HepG2 (cell line): ENCODE results near the gene TUBA1A. TPM values are rescaled to one million over a fixed set of nuclear protein-coding genes. Genes with fewer than 3 reads are reported as not detected.
"Not testable (repeated sequence)": the region's sequence is repeated elsewhere in the genome, so short reads cannot be mapped to it uniquely, and the experiment has no call there.

Experiments used
- ATAC-seq: fragments of 200-7000 bp; cut with Tn5 transposase; 3 replicates; pipeline ENCODE4 v1.9.1; 2020; ENCODE audit warnings: mild to moderate bottlenecking, moderate library complexity
- BruUV-seq: library from RNA; stranded (reverse); fragments of 400-500 nt; replicated peaks from 2 replicates; lab custom pipeline; 2021; lab: Mats Ljungman, UMichigan
- CTCF ChIA-PET: fragments of 300-600 bp; formaldehyde crosslinking; extraction: SDS; loops from one replicate; lab custom pipeline; 2021; ENCODE audit warnings: low total read pairs, inconsistent platforms, low intra/inter-chr PET ratio; lab: Yijun Ruan, JAX
- POLR2A ChIA-PET: fragments of 350-600 bp; sonication (Branson Sonifier 250); formaldehyde crosslinking; loops from one replicate; lab custom pipeline; 2020; ENCODE audit warnings: antibody characterized with exemption, inconsistent platforms; lab: Yijun Ruan, JAX
- DNase-seq: peaks from one replicate; pipeline ENCODE4 v3.0.0-alpha.2; 2015; ENCODE audit warnings: low spot score
- FAIRE-seq: peaks from 3 replicates; lab custom pipeline; 2011; peaks lifted over from hg19 to GRCh38; lab: Jason Lieb, UNC
- H2AFZ ChIP-seq: one replicate; pipeline ENCODE4 v1.6.1; 2011; ENCODE audit warnings: low read length, inconsistent platforms
- H3K27ac ChIP-seq: fragments of 300-600 bp; 3 replicates; pipeline ENCODE4 v1.8.0; 2011; ENCODE audit warnings: mixed run types, mild to moderate bottlenecking, mixed read lengths, low read length, inconsistent platforms; ENCODE audit not compliant: insufficient read depth; ENCODE audit errors: extremely low read length
- H3K27me3 ChIP-seq, 2 experiments: fragments of 200-600 bp in 1 of 2; 2 replicates in 1 of 2; 3 replicates in 1 of 2; pipeline versions ENCODE4 v1.6.0 to v1.8.0; 2011; ENCODE audit warnings: low read length in 2 of 2, mild to moderate bottlenecking in 2 of 2, moderate library complexity in 2 of 2, inconsistent platforms in 1 of 2; ENCODE audit not compliant: insufficient read depth in 2 of 2, control insufficient read depth in 1 of 2
- H3K36me3 ChIP-seq, 2 experiments: fragments of 200-600 bp in 1 of 2; replicated peaks in 1 of 2; 2 replicates in 1 of 2; 3 replicates in 1 of 2; pipeline versions ENCODE4 v1.5.1 to v1.8.0; 2011; ENCODE audit warnings: low read length in 2 of 2, inconsistent platforms in 1 of 2; ENCODE audit not compliant: insufficient read depth in 2 of 2, control insufficient read depth in 1 of 2
- H3K4me1 ChIP-seq: 2 replicates; pipeline ENCODE4 v1.5.1; 2012; ENCODE audit warnings: low read length, inconsistent platforms; ENCODE audit not compliant: insufficient read depth
- H3K4me2 ChIP-seq: 2 replicates; pipeline ENCODE4 v1.6.0; 2011; ENCODE audit warnings: low read depth, low read length, inconsistent platforms
- H3K4me3 ChIP-seq, 3 experiments: fragments of 200-600 bp in 1 of 3; sonication (generic), shearing (Covaris generic) in 1 of 3; replicated peaks in 1 of 3; 2 replicates each; pipeline ENCODE4 v1.5.1; 2011 to 2016; ENCODE audit warnings: low read length in 3 of 3, inconsistent platforms in 2 of 3, low read depth in 2 of 3, mild to moderate bottlenecking in 2 of 3, control low read depth in 1 of 3, mixed read lengths in 1 of 3; ENCODE audit not compliant: insufficient read depth in 1 of 3
- H3K79me2 ChIP-seq: one replicate; pipeline ENCODE4 v1.6.1; 2011; ENCODE audit warnings: low read length, inconsistent platforms; ENCODE audit not compliant: insufficient read depth
- H3K9ac ChIP-seq: 2 replicates; pipeline ENCODE4 v1.6.0; 2011; ENCODE audit warnings: mild to moderate bottlenecking, low read depth, low read length, inconsistent platforms; ENCODE audit not compliant: insufficient read depth
- H3K9me3 ChIP-seq: 2 replicates; pipeline ENCODE4 v1.5.1; 2012; ENCODE audit warnings: mild to moderate bottlenecking, low read length
- H4K20me1 ChIP-seq: 2 replicates; pipeline ENCODE4 v1.6.0; 2011; ENCODE audit warnings: inconsistent platforms, mild to moderate bottlenecking, low read length, moderate library complexity; ENCODE audit not compliant: insufficient read depth
- BRCA1 ChIP-seq: sonication (generic); formaldehyde crosslinking; IDR thresholded peaks from 2 replicates; pipeline ENCODE4 v1.4.0; 2020; ENCODE audit warnings: missing genetic modification reagents
- CC2D1A ChIP-seq: sonication (generic); formaldehyde crosslinking; IDR thresholded peaks from 2 replicates; pipeline ENCODE4 v1.8.1; 2023; ENCODE audit warnings: mild to moderate bottlenecking, missing genetic modification reagents
- NFKB2 ChIP-seq: sonication (generic); formaldehyde crosslinking; IDR thresholded peaks from 2 replicates; pipeline ENCODE4 v1.4.0; 2020; ENCODE audit warnings: missing genetic modification reagents, borderline replicate concordance
- REXO4 ChIP-seq: sonication (generic); formaldehyde crosslinking; IDR thresholded peaks from 2 replicates; pipeline ENCODE4 v1.8.0; 2022; ENCODE audit warnings: missing genetic modification reagents, mild to moderate bottlenecking, borderline replicate concordance
- TSC22D2 ChIP-seq: sonication (generic); formaldehyde crosslinking; IDR thresholded peaks from 2 replicates; pipeline ENCODE4 v1.5.1; 2020; ENCODE audit warnings: missing genetic modification reagents, mild to moderate bottlenecking, borderline replicate concordance
- U2AF2 ChIP-seq: fragments of 200-400 bp; formaldehyde crosslinking; IDR thresholded peaks from 2 replicates; pipeline ENCODE4 v1.6.1; 2017; ENCODE audit warnings: low read depth, mild to moderate bottlenecking, low read length
- ZNF12 ChIP-seq: sonication (generic); formaldehyde crosslinking; IDR thresholded peaks from 2 replicates; pipeline ENCODE4 v1.5.0; 2020; ENCODE audit warnings: missing genetic modification reagents
- ZNF24 ChIP-seq: fragments of 450-650 bp; IDR thresholded peaks from 2 replicates; pipeline ENCODE4 v1.6.1; 2017; ENCODE audit warnings: antibody characterized with exemption, mild to moderate bottlenecking
- ZNF280D ChIP-seq: sonication (generic); formaldehyde crosslinking; IDR thresholded peaks from 2 replicates; pipeline ENCODE4 v1.5.1; 2020; ENCODE audit warnings: mild to moderate bottlenecking, missing genetic modification reagents
- ZNF367 ChIP-seq: sonication (generic); formaldehyde crosslinking; IDR thresholded peaks from 2 replicates; pipeline ENCODE4 v1.4.0; 2020; ENCODE audit warnings: missing genetic modification reagents, borderline replicate concordance
- ZNF550 ChIP-seq: sonication (generic); formaldehyde crosslinking; IDR thresholded peaks from 2 replicates; pipeline ENCODE4 v1.4.0; 2020; ENCODE audit warnings: mild to moderate bottlenecking, missing genetic modification reagents, borderline replicate concordance
- WGBS: methylation state at CpG from one replicate; pipeline ENCODE4 v1.1.6; 2017; ENCODE audit warnings: low lambda C conversion rate; 5-methylcytosine and 5-hydroxymethylcytosine counted together
- in situ Hi-C: cut with HindIII; loops from 2 replicates; pipeline ENCODE4 v1.10.0; 2017; ENCODE audit warnings: low pct_unique_long_range_greater_than_20kb; ENCODE audit not compliant: extremely low pct_ligation_motif_present
- intact Hi-C: fragments of 100-400 bp; cut with micrococcal nuclease; formaldehyde crosslinking; loops from one replicate; pipeline ENCODE4 v1.10.0; 2022; ENCODE audit not compliant: unreplicated experiment
- polyA plus RNA-seq, 8 experiments: library from polyadenylated mRNA; depleted of rRNA in 3 of 8; stranded (reverse) in 7 of 8; unstranded in 1 of 8; fragments of >200 nt; fragmentation: Illumina TruSeq in 4 of 8; extraction: Trizol in 4 of 8; gene quantifications; 2 replicates each; pipeline versions ENCODE4 v1.2.1 to v1.2.3, GENCODE V29; 2011 to 2016; ENCODE audit warnings: low read depth in 4 of 8, missing spikeins in 1 of 8, mixed read lengths in 1 of 8; ENCODE audit not compliant: insufficient read depth in 1 of 8
- total RNA-seq, 5 experiments: library from RNA; depleted of rRNA; stranded (reverse); fragments of >200 nt; fragmentation: Illumina TruSeq; extraction: Trizol; gene quantifications; 2 replicates each; pipeline ENCODE4 v1.2.3, GENCODE V29; 2016; ENCODE audit warnings: low read depth in 1 of 5

The TUBA1A gene
- total and polyA plus RNA-seq, 2 of the 13 experiments (the other 11 are each of a cell fraction or from before 2014, with no cell fraction given), result 20.7 to 24.8 TPM

- H3K9ac ChIP-seq, result no peak overlapping the region
- no peak overlapping the region for H3K27ac ChIP-seq
- H4K20me1 ChIP-seq, result no peaks in the 10 kb centered on the region
- H3K4me3 ChIP-seq, result no peak overlapping the region
- peaks cover 0 to 17% of the 10 kb centered on the region in 2 experiments; a peak in 3 of 5 replicates for H3K27me3 ChIP-seq
- intact Hi-C loops, result no loop called here
- H3K79me2 ChIP-seq, result no peaks in the 10 kb centered on the region
- DNase-seq (no peak), FAIRE-seq (no peak), ATAC-seq (no peak)
- no peak overlapping the region for H3K4me2 ChIP-seq
- CTCF ChIA-PET, result no interaction called here
- WGBS, result 39% methylated on average over 5 of the region's 5 CpGs
- H3K9me3 ChIP-seq, result no peaks in the 10 kb centered on the region
- TF ChIP-seq ZNF367 (CRISPR knock-in tag), result no peak
- BruUV-seq, result no TSS peak
- H3K4me1 ChIP-seq, result no peaks in the 10 kb centered on the region
- in situ Hi-C loops, result no loop called here
- H3K36me3 ChIP-seq, result no peaks in the 10 kb centered on the region
- no peak overlapping the region for H2AFZ ChIP-seq
- POLR2A ChIA-PET, result no interaction called here
Measured at GRCh38 chr12:49197256-49197655, 8.4 kb upstream of the TUBA1A start.

DNA sequence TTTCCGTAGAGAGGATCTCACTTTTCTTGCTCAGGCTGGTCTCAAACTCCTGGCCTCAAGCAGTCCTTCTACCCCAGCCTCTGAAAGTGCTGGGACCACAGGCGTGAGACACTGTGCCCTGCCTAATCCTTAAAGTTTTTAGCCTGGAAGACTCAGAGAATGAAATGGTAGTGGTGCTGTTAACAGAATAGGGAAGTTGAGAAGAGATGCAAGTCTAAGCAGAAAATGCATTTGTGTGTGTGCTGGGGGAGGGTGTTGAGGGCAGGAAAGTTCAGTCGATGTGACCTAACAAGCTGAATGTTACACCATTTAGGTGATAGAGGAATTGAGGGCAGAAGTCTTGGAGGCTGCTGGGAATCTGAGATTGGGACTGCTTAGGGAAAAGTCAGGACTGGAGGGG, 6.9 kb upstream of the TUBA1A start:
- no TSS peak for BruUV-seq
- intact Hi-C loops, result no loop called here
- no peaks in the 10 kb centered on the region for H3K9me3 ChIP-seq
- H3K27ac ChIP-seq, result no peak overlapping the region
- no peaks in the 10 kb centered on the region for H4K20me1 ChIP-seq
- no peak overlapping the region for H2AFZ ChIP-seq
- no peak for FAIRE-seq
- 6% methylated on average over 3 of the region's 3 CpGs for WGBS
- POLR2A ChIA-PET, result no interaction called here
- no peak for ATAC-seq
- in situ Hi-C loops, result no loop called here
- no peak for TF ChIP-seq U2AF2
- no peak for TF ChIP-seq TSC22D2 (CRISPR knock-in tag)
- TF ChIP-seq ZNF24, result no peak
- no peak for TF ChIP-seq ZNF280D (CRISPR knock-in tag)
- TF ChIP-seq NFKB2 (CRISPR knock-in tag), result no peak
- TF ChIP-seq ZNF550 (CRISPR knock-in tag), result no peak
- no peak for TF ChIP-seq REXO4
- no peak for TF ChIP-seq BRCA1
- TF ChIP-seq CC2D1A, result no peak
- TF ChIP-seq ZNF12 (CRISPR knock-in tag), result no peak
- H3K36me3 ChIP-seq, result no peaks in the 10 kb centered on the region
- no peaks in the 10 kb centered on the region for H3K4me1 ChIP-seq
- H3K27me3 ChIP-seq, result peaks cover 0 to 10% of the 10 kb centered on the region in 2 experiments; a peak in 2 of 5 replicates
- H3K9ac ChIP-seq, result no peak overlapping the region
- H3K4me3 ChIP-seq, result no peak overlapping the region
- no peak overlapping the region for H3K4me2 ChIP-seq
- no peak for DNase-seq
- H3K79me2 ChIP-seq, result no peaks in the 10 kb centered on the region
- CTCF ChIA-PET, result no interaction called here

DNA sequence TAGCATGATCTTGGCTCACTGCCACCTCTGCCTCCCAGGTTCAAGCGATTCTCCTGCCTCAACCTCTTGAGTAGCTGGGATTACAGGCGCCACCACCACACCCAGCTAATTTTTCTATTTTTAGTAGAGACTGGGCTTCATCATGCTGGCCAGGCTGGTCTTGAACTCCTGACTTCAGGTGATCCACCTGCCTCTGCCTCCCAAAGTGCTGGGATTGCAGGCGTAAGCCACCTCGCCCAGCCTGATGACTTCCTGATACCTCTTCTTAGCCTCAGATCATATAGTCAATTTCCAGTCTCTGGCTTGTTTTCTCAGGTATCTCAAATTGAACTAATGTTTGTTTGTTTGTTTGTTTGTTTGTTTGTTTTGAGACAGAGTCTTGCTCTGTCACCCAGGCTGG, 4.9 kb upstream of the TUBA1A start:
- H3K9me3 ChIP-seq, H2AFZ ChIP-seq, H3K79me2 ChIP-seq, H3K4me3 ChIP-seq, FAIRE-seq, POLR2A ChIA-PET, CTCF ChIA-PET, intact Hi-C loops, H3K4me1 ChIP-seq, DNase-seq, H3K9ac ChIP-seq, H3K36me3 ChIP-seq, ATAC-seq, H3K4me2 ChIP-seq, H4K20me1 ChIP-seq, in situ Hi-C loops, H3K27ac ChIP-seq, BruUV-seq: not testable (repeated sequence)
- WGBS, result 56% methylated on average over 4 of the region's 4 CpGs
- peaks cover 3 to 20% of the 10 kb centered on the region in 2 experiments; a peak in 4 of 5 replicates for H3K27me3 ChIP-seq
